H1 (cell line): Measurements from ENCODE around the gene PAX9. TPM values are rescaled to one million over a fixed set of nuclear protein-coding genes. Genes with fewer than 3 reads are reported as not detected.

Experiments used
- CTCF ChIA-PET: fragments of 300-600 bp; sonication (Branson Sonifier 250); formaldehyde crosslinking; loops from one replicate; lab custom pipeline; 2021; ENCODE audit not compliant: partially characterized antibody; lab: Charles Lee
- POLR2A ChIA-PET: fragments of 300-600 bp; sonication (Branson Sonifier 250); formaldehyde crosslinking; loops from one replicate; lab custom pipeline; 2021; ENCODE audit warnings: inconsistent platforms; ENCODE audit not compliant: partially characterized antibody; lab: Charles Lee
- DNase-seq, 2 experiments: peaks; one replicate each; pipeline versions ENCODE4 v3.0.0 to v3.0.0-alpha.2; 2010 to 2022; ENCODE audit warnings: low spot score in 2 of 2, low read depth in 1 of 2, mixed read lengths in 1 of 2
- FAIRE-seq: peaks from 2 replicates; lab custom pipeline; 2011; peaks lifted over from hg19 to GRCh38; lab: Jason Lieb, UNC
- H2AFZ ChIP-seq: 2 replicates; pipeline ENCODE4 v1.8.1; 2012; ENCODE audit warnings: low read length, inconsistent platforms
- H2AK5ac ChIP-seq: 2 replicates; pipeline ENCODE4 v1.6.1; 2013; ENCODE audit warnings: low read depth, low read length
- H2BK120ac ChIP-seq: replicated peaks from 2 replicates; pipeline ENCODE3; 2013; ENCODE audit warnings: low read depth, low read length, inconsistent platforms
- H2BK12ac ChIP-seq: 2 replicates; pipeline ENCODE4 v1.6.1; 2013; ENCODE audit warnings: low read depth, low read length
- H2BK15ac ChIP-seq: 2 replicates; pipeline ENCODE4 v1.6.1; 2013; ENCODE audit warnings: low read length
- H2BK20ac ChIP-seq: 2 replicates; pipeline ENCODE4 v1.6.1; 2013; ENCODE audit warnings: low read length
- H2BK5ac ChIP-seq: 2 replicates; pipeline ENCODE4 v1.6.1; 2013; ENCODE audit warnings: low read depth, low read length
- H3K14ac ChIP-seq: 2 replicates; pipeline ENCODE4 v1.6.1; 2013; ENCODE audit warnings: inconsistent platforms; ENCODE audit not compliant: insufficient read length
- H3K18ac ChIP-seq: 2 replicates; pipeline ENCODE4 v1.6.1; 2013; ENCODE audit warnings: low read length; ENCODE audit errors: extremely low read depth
- H3K23ac ChIP-seq: 2 replicates; pipeline ENCODE4 v1.6.1; 2013; ENCODE audit warnings: inconsistent platforms; ENCODE audit not compliant: insufficient read length
- H3K23me2 ChIP-seq: 2 replicates; pipeline ENCODE4 v1.6.1; 2013; ENCODE audit warnings: low read depth, low read length
- H3K27ac ChIP-seq: 2 replicates; pipeline ENCODE4 v1.6.1; 2011; ENCODE audit warnings: low read depth, low read length, inconsistent platforms
- H3K27me3 ChIP-seq, 4 experiments: replicated peaks in 1 of 4; 1 replicate in 1 of 4; 2 replicates in 3 of 4; pipeline versions ENCODE4 v1.6.1 to v1.8.1; 2011 to 2013; ENCODE audit warnings: low read length in 3 of 4, mild to moderate bottlenecking in 3 of 4, inconsistent platforms in 2 of 4, mixed read lengths in 2 of 4, moderate library complexity in 1 of 4; ENCODE audit not compliant: control insufficient read depth in 3 of 4, insufficient read depth in 3 of 4; ENCODE audit errors: extremely low read depth in 1 of 4
- H3K36me3 ChIP-seq, 4 experiments: 2 replicates each; pipeline versions ENCODE4 v1.6.1 to v1.8.1; 2011 to 2013; ENCODE audit warnings: mild to moderate bottlenecking in 4 of 4, low read length in 3 of 4, moderate library complexity in 2 of 4, control low read depth in 1 of 4, inconsistent platforms in 1 of 4; ENCODE audit not compliant: insufficient read depth in 4 of 4, control insufficient read depth in 2 of 4
- H3K4ac ChIP-seq: replicated peaks from 2 replicates; pipeline ENCODE3; 2013; ENCODE audit warnings: low read length, low read depth, mixed read lengths, inconsistent platforms; ENCODE audit not compliant: insufficient read length
- H3K4me1 ChIP-seq, 4 experiments: replicated peaks in 1 of 4; 1 replicate in 1 of 4; 2 replicates in 3 of 4; pipeline versions ENCODE4 v1.6.1 to v1.8.1; 2011 to 2013; ENCODE audit warnings: low read length in 3 of 4, inconsistent platforms in 2 of 4, mixed read lengths in 1 of 4; ENCODE audit not compliant: insufficient read depth in 4 of 4, control insufficient read depth in 3 of 4
- H3K4me2 ChIP-seq, 2 experiments: 2 replicates each; pipeline versions ENCODE4 v1.6.1 to v1.8.1; 2011 to 2013; ENCODE audit warnings: low read depth in 2 of 2, low read length in 2 of 2, control low read depth in 1 of 2, inconsistent platforms in 1 of 2, mild to moderate bottlenecking in 1 of 2; ENCODE audit not compliant: insufficient read depth in 1 of 2
- H3K4me3 ChIP-seq, 4 experiments: fragments of 200-600, 300-600 bp in 1 of 4; sonication (generic), shearing (Covaris generic), sonication (Bioruptor Twin) in 1 of 4; 2 replicates each; pipeline versions ENCODE4 v1.5.1 to v1.8.1; 2011 to 2016; ENCODE audit warnings: low read length in 4 of 4, low read depth in 3 of 4, control low read depth in 2 of 4, inconsistent platforms in 2 of 4, mild to moderate bottlenecking in 2 of 4, mixed read lengths in 1 of 4, moderate library complexity in 1 of 4; ENCODE audit not compliant: insufficient read depth in 2 of 4; ENCODE audit errors: extremely low read depth in 1 of 4
- H3K56ac ChIP-seq: replicated peaks from 2 replicates; pipeline ENCODE3; 2013; ENCODE audit warnings: low read depth, mild to moderate bottlenecking, mixed read lengths, low read length, inconsistent platforms; ENCODE audit not compliant: insufficient read length
- H3K79me1 ChIP-seq: 2 replicates; pipeline ENCODE4 v1.6.1; 2013; ENCODE audit warnings: low read depth, low read length, control low read depth
- H3K79me2 ChIP-seq, 2 experiments: 2 replicates each; pipeline versions ENCODE4 v1.6.1 to v1.8.1; 2012 to 2013; ENCODE audit warnings: low read length in 2 of 2, mild to moderate bottlenecking in 2 of 2, inconsistent platforms in 1 of 2; ENCODE audit not compliant: insufficient read depth in 2 of 2, control insufficient read depth in 1 of 2
- H3K9ac ChIP-seq, 4 experiments: replicated peaks in 1 of 4; 1 replicate in 1 of 4; 2 replicates in 3 of 4; pipeline versions ENCODE4 v1.6.1 to v1.8.1; 2011 to 2013; ENCODE audit warnings: low read depth in 3 of 4, low read length in 3 of 4, control low read depth in 2 of 4, mild to moderate bottlenecking in 2 of 4, moderate library complexity in 2 of 4, inconsistent platforms in 1 of 4; ENCODE audit errors: extremely low read depth in 1 of 4
- H3K9me3 ChIP-seq, 2 experiments: 2 replicates each; pipeline versions ENCODE4 v1.6.1 to v1.8.1; 2012 to 2013; ENCODE audit warnings: mild to moderate bottlenecking in 2 of 2, moderate library complexity in 2 of 2, control low read depth in 1 of 2, inconsistent platforms in 1 of 2, low read depth in 1 of 2, low read length in 1 of 2, mixed read lengths in 1 of 2; ENCODE audit not compliant: insufficient read depth in 2 of 2
- H4K20me1 ChIP-seq, 2 experiments: replicated peaks in 1 of 2; 2 replicates each; pipeline versions ENCODE3 to v1.8.1; 2011 to 2013; ENCODE audit warnings: inconsistent platforms in 2 of 2, low read length in 2 of 2, mild to moderate bottlenecking in 1 of 2; ENCODE audit not compliant: insufficient read depth in 2 of 2, control insufficient read depth in 1 of 2
- H4K5ac ChIP-seq: 2 replicates; pipeline ENCODE4 v1.6.1; 2013; ENCODE audit warnings: low read length, low read depth, mixed read lengths, inconsistent platforms; ENCODE audit not compliant: insufficient read length
- H4K8ac ChIP-seq: 2 replicates; pipeline ENCODE4 v1.8.0; 2013; ENCODE audit warnings: mild to moderate bottlenecking, moderate library complexity, low read length, inconsistent platforms; ENCODE audit not compliant: insufficient read depth; ENCODE audit errors: extremely low read depth
- H4K91ac ChIP-seq: replicated peaks from 2 replicates; pipeline ENCODE3; 2013; ENCODE audit warnings: low read length, mixed read lengths, inconsistent platforms; ENCODE audit not compliant: insufficient read length
- BCL11A ChIP-seq, 2 experiments: IDR thresholded peaks; one replicate each; pipeline ENCODE4 v1.6.1; 2011; ENCODE audit warnings: low read depth in 2 of 2, low read length in 2 of 2, mild to moderate bottlenecking in 2 of 2
- EZH2 ChIP-seq: fragments of 200-600 bp; sonication (generic); IDR thresholded peaks from 2 replicates; pipeline ENCODE4 v1.7.1; 2012; ENCODE audit warnings: low read depth, mild to moderate bottlenecking, moderate library complexity, low read length, inconsistent platforms; ENCODE audit not compliant: severe bottlenecking
- RNF2 ChIP-seq: fragments of 200-900, 300-1000 bp; sonication (generic); IDR thresholded peaks from 2 replicates; pipeline ENCODE4 v1.7.1; 2016; ENCODE audit warnings: borderline replicate concordance, low read depth, mild to moderate bottlenecking, antibody characterized with exemption, low read length; ENCODE audit not compliant: poor library complexity, severe bottlenecking; ENCODE audit errors: missing control alignments
- SIRT6 ChIP-seq: IDR thresholded peaks from one replicate; pipeline ENCODE4 v1.7.1; 2012; ENCODE audit warnings: low read length, inconsistent platforms
- SRF ChIP-seq: IDR thresholded peaks from 2 replicates; pipeline ENCODE4 v1.6.1; 2011; ENCODE audit warnings: mild to moderate bottlenecking, low read depth, low read length, moderate library complexity
- SUZ12 ChIP-seq: fragments of 200-600 bp; sonication (generic); IDR thresholded peaks from 2 replicates; pipeline ENCODE4 v1.6.1; 2012; ENCODE audit warnings: mild to moderate bottlenecking, inconsistent platforms, low read length, moderate library complexity, mixed read lengths
- TCF12 ChIP-seq: IDR thresholded peaks from 2 replicates; pipeline ENCODE4 v1.6.1; 2011; ENCODE audit warnings: low read depth, mild to moderate bottlenecking, low read length
- WGBS, 2 experiments: shearing (Covaris generic) in 1 of 2; methylation state at CpG; one replicate each; pipeline versions ENCODE4 v1.1.6 to v1.1.7; 2013 to 2015; ENCODE audit warnings: low lambda C conversion rate in 2 of 2, mixed read lengths in 2 of 2, inconsistent platforms in 1 of 2, low coverage in 1 of 2, missing lambda C conversion rate in 1 of 2; ENCODE audit not compliant: insufficient replicate concordance in 2 of 2, insufficient coverage in 1 of 2, insufficient read length in 1 of 2; ENCODE audit errors: extremely low coverage in 1 of 2, missing lambda C conversion rate in 1 of 2; 5-methylcytosine and 5-hydroxymethylcytosine counted together
- polyA plus RNA-seq, 7 experiments: library from polyadenylated mRNA; depleted of rRNA in 3 of 7; stranded (reverse) in 5 of 7; unstranded in 2 of 7; fragments of >200 nt in 5 of 7; fragments of 200-250 nt in 2 of 7; gene quantifications; 1 replicate in 5 of 7; 2 replicates in 1 of 7; 4 replicates in 1 of 7; pipeline versions ENCODE4 v1.2.1 to v1.2.3, GENCODE V29; 2011 to 2013; ENCODE audit warnings: missing spikeins in 2 of 7, mixed read lengths in 2 of 7
- total RNA-seq: library from RNA; stranded (reverse); fragmentation: NEBNext Ultra II Directional; extraction: Animal tissue kit (Norgen Biotek cat#: 25700); gene quantifications from 2 replicates; pipeline ENCODE4 v1.2.1, GENCODE V29; 2021

PAX9 gene
- total and polyA plus RNA-seq, 2 of the 8 experiments (the other 6 are each of a cell fraction or from before 2014, with no cell fraction given), result 0.05 TPM; not detected in 1

DNA sequence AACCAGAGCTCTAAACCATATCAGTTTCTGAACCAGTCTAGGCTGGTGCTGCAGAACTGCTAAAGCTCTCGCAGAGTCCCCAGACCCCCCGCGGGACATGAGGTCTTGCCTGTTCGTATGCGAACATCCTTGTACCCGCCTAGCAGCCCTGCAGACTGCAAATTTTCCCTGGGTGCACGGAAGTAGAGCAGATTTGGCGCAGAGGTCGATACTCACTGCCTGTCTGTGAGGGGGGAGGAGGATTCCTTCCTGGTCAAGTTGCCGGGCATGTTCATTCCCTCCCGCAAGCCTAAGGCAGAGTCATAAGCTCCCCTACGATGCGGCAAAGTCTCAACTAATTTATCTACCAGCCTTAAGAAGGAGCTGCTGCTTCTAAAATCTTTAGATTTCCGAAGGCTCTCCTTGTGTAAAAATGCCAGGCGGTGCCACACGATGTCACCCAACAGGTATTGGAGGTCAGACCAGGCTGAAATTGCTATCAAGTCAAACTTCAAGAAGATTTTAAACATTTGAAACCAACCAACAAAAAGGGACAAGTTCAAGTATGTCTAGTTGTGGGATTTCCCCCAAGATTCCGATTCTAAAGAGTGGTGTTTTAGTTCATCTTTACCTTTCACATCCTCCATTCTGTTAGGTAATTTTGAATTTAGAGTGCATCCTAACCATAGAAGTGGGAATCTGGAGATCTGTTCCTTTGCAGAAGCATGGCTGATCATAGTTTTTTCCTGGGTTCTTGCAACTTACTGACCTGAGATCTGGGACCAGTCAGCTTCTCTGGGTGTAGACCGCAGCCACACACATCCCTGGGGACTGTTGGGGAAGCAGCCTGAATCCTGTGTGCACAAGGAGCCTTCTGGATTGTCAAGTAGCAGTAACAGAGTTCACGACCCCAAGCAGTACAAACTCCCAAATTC, 1.6 kb upstream of the PAX9 start:
- Histone ChIP-seq H3K79me2 (no peaks in the 10 kb centered on the region), H3K4me3 (no peak overlapping the region), H3K23ac (no peak overlapping the region), H2BK20ac (no peak overlapping the region), H3K4me2 (no peak overlapping the region; a peak in 1 of 4 replicates), H3K9ac (no peak overlapping the region), H3K9me3 (no peaks in the 10 kb centered on the region), H4K20me1 (peaks cover 40 to 68% of the 10 kb centered on the region in 2 experiments), H2AK5ac (no peak overlapping the region), H3K27me3 (peaks cover 91 to 99% (median 94%) of the 10 kb centered on the region in 4 experiments), H4K91ac (no peak overlapping the region), H3K4ac (no peak overlapping the region), H3K14ac (no peak overlapping the region), H4K8ac (no peak overlapping the region), H3K23me2 (peaks cover 7% of the 10 kb centered on the region; the same call in 1 of the 2 replicates), H3K56ac (no peak overlapping the region), H2BK12ac (no peak overlapping the region), H4K5ac (no peak overlapping the region), H3K27ac (no peak overlapping the region), H3K18ac (no peak overlapping the region), H2BK5ac (no peak overlapping the region), H3K79me1 (no peaks in the 10 kb centered on the region), H2BK120ac (no peak overlapping the region), H3K4me1 (peaks cover 4 to 43% (median 25%) of the 10 kb centered on the region in 4 experiments), H3K36me3 (no peaks in the 10 kb centered on the region; a peak in 1 of 8 replicates), H2BK15ac (no peak overlapping the region), H2AFZ (no peak overlapping the region)
- DNase-seq, result peak in 1 of 2 experiments; percentile 61
- 0 out of 2 replicates have a peak, but pooled peaks have one; percentile 36 for TF ChIP-seq TCF12
- no peak for TF ChIP-seq SIRT6
- peak; percentile 83 for TF ChIP-seq RNF2
- peak; percentile 76 for TF ChIP-seq EZH2
- TF ChIP-seq SRF, result no peak
- TF ChIP-seq BCL11A (IDR thresholded peaks at IDR 0.05; ENCODE audit: low read depth in 2 of 2, low read length in 2 of 2), result no peak
- TF ChIP-seq SUZ12, result peak; percentile 78
- FAIRE-seq, result no peak
- CTCF ChIA-PET, result interaction anchor here (0.7 to 9.9 kb wide), 7 partner anchors 12 to 591 kb away, joined by 3 to 132 read pairs (median 4); no protein-coding TSS in a partner anchor
- 11% methylated on average over 19 of the region's 19 CpGs; no CpG with 5 or more reads in 1 of the 2 experiments for WGBS, 2 experiments
- POLR2A ChIA-PET, result interaction anchor here (0.9 kb wide), 1 partner anchor 9 kb away, joined by 3 read pairs; no protein-coding TSS in a partner anchor
